Umbilical cord (tissue), 2 donors: ENCODE results near the gene KIF3C. TPM values are rescaled to one million over a fixed set of nuclear protein-coding genes. Genes with fewer than 3 reads are reported as not detected.

Source experiments
- DNase-seq: peaks from one replicate; pipeline ENCODE4 v3.0.0-alpha.2; 2015; ENCODE audit warnings: low spot score
- total RNA-seq: library from RNA; depleted of rRNA; stranded (reverse); fragments of >200 nt; gene quantifications from one replicate; pipeline ENCODE4 v1.2.3, GENCODE V29; 2014; ENCODE audit warnings: low replicate concordance; ENCODE audit not compliant: insufficient read depth

The KIF3C gene
- total RNA-seq, 1 donor from 2014 or later: 4.1 TPM

DNA sequence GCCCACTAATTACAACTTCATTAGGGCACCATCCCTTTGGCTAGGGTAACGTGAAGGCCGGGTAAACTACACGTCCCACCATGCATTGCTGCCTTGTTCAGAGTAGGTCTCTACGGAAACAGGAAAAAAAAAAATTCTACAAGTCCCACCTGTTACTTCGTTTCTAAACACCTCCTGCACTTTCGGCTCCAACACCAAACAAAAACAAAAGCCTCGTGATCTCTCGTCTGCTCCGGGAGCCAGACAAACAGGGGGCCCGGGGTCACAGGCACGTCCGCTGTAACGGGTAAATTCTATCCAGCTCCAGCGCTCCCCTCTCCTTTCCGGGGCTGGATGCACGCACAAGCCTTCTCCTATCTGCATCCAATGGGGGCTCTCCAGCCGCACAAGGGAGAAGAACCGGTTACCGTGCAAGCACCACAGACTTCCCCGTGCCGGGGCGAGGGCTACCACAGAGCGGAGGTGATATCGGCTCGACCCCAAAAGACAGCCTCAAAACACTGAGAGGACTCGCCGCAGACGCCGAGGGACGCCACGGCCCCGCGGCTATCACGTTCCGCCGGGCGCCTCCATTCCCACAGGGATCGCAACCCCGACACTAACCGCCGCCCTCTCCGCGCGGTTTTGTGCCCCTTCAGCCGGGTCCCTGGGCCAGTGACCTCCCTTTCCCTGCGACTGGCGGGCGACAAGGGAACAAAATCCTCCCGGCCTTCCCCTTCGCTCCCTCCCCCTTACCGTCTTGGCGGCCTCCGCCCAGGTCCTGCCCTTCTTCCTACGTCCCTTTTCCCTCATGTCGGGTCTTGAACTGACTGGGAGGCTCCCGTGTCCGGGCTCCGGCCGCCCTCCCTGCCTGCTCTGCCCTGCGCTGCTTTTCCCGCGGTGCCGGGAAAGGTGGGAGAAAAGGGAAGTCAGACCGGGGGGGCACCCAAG, 104.6 kb downstream of the KIF3C start:
- peak; percentile 76 for DNase-seq

Other genes starting within 250 kb of the KIF3C start
- 7.9 TPM for gene ASXL2, start 104.0 kb downstream of the KIF3C start, total RNA-seq
- gene RAB10, start 51.6 kb upstream of the KIF3C start, total RNA-seq: 64.8 TPM
- gene GAREM2, start 190.6 kb upstream of the KIF3C start, total RNA-seq: 1.7 TPM